Measurements from ENCODE around the gene KSR1. TPM values are rescaled to one million over a fixed set of nuclear protein-coding genes. Genes with fewer than 3 reads are reported as not detected.

The KSR1 gene
- total RNA-seq, 2 donors from 2014 or later, result 13.9 to 16.5 TPM

DNA sequence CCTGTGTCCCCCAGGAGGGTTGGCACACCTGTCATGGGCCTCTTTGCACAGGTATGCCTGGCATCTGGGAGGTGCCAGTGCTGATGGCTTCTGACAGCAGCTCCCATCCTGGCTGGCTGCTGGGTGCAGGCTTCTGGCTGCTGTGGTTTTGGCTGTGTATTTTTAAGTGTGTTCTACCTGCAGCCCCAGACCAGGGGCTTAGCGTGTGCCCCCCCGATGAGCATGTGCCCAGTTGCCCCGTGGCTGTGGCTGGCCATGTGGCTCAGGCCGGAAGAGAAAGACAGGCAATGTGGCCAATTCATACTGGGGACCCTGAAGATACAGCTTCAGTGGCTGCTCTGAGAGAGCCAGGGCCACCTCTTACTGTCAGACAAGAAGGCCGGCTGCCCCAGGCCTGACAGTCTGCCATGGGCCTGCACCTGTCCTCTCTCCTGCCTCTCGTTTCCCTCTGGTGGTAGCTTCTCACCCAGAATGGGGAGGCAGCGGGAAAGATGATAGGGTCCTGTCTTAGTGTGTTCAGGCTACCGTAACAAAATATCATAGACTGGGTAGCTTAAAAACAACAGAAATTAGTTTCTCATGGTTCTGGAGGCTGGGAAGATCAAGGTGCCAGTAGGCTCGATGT lies 137.1 kb downstream of the KSR1 start:
- no peak overlapping the region for H3K27ac ChIP-seq
- DNase-seq, result no peak
- no peaks in the 10 kb centered on the region for H3K27me3 ChIP-seq
- no peaks in the 10 kb centered on the region for H3K4me1 ChIP-seq
- intact Hi-C loops (cut with DNase I), result no loop called here
- no peak overlapping the region for H3K9ac ChIP-seq (ENCODE audit: low read depth in 2 of 2, low read length in 2 of 2)
- TF ChIP-seq CTCF (IDR thresholded peaks at IDR 0.05), result no peak
- H3K4me3 ChIP-seq, result no peak overlapping the region
- H3K36me3 ChIP-seq, result no peaks in the 10 kb centered on the region
- H3K9me3 ChIP-seq, result no peaks in the 10 kb centered on the region

GRCh38 chr17:27593857-27594255 lies 137.6 kb downstream of the KSR1 start:
- no peaks in the 10 kb centered on the region for H3K27me3 ChIP-seq
- no peak overlapping the region for H3K27ac ChIP-seq
- no peak for TF ChIP-seq CTCF (IDR thresholded peaks at IDR 0.05)
- H3K9ac ChIP-seq (ENCODE audit: low read depth in 2 of 2, low read length in 2 of 2), result no peak overlapping the region
- DNase-seq, result no peak
- no peaks in the 10 kb centered on the region for H3K36me3 ChIP-seq
- intact Hi-C loops (cut with DNase I), result no loop called here
- H3K4me3 ChIP-seq, result no peak overlapping the region
- no peaks in the 10 kb centered on the region for H3K9me3 ChIP-seq
- H3K4me1 ChIP-seq, result no peaks in the 10 kb centered on the region

- Histone ChIP-seq H3K9me3 (no peaks in the 10 kb centered on the region), H3K27me3 (no peaks in the 10 kb centered on the region), H3K4me1 (no peaks in the 10 kb centered on the region), H3K36me3 (no peaks in the 10 kb centered on the region), H3K27ac (no peak overlapping the region), H3K4me3 (no peak overlapping the region), H3K9ac (ENCODE audit: low read depth in 2 of 2, low read length in 2 of 2) (no peak overlapping the region)
- TF ChIP-seq CTCF (IDR thresholded peaks at IDR 0.05), result no peak
- no peak for DNase-seq
- intact Hi-C loops (cut with DNase I), result no loop called here
Measured at GRCh38 chr17:27595208-27595607, 139.0 kb downstream of the KSR1 start.

DNA sequence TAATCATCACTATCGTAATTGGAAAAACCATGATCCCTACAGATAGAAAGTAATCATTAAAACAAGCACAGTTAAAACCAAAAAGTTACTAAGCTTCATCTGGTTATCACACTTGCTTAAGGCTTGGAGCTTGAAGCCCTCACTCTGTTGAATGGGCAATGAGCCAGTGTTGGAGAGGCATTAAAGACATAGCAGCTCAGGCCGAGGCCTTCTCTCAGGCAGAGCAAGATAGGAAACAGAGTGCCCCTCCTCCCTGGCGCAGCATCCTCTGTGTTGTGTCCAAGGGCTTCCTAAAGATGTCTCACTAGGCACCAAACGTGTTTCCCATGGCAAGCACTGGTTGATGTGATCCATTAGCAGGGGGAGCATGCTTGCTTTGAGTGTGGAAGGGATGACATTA lies 139.8 kb downstream of the KSR1 start:
- no peak overlapping the region for H3K4me3 ChIP-seq
- no peak for TF ChIP-seq CTCF (IDR thresholded peaks at IDR 0.05)
- H3K27me3 ChIP-seq, result no peaks in the 10 kb centered on the region
- intact Hi-C loops (cut with DNase I), result no loop called here
- no peak overlapping the region for H3K27ac ChIP-seq
- H3K36me3 ChIP-seq, result no peaks in the 10 kb centered on the region
- no peaks in the 10 kb centered on the region for H3K9me3 ChIP-seq
- no peak overlapping the region for H3K9ac ChIP-seq (ENCODE audit: low read depth in 2 of 2, low read length in 2 of 2)
- H3K4me1 ChIP-seq, result no peaks in the 10 kb centered on the region
- no peak for DNase-seq

DNA sequence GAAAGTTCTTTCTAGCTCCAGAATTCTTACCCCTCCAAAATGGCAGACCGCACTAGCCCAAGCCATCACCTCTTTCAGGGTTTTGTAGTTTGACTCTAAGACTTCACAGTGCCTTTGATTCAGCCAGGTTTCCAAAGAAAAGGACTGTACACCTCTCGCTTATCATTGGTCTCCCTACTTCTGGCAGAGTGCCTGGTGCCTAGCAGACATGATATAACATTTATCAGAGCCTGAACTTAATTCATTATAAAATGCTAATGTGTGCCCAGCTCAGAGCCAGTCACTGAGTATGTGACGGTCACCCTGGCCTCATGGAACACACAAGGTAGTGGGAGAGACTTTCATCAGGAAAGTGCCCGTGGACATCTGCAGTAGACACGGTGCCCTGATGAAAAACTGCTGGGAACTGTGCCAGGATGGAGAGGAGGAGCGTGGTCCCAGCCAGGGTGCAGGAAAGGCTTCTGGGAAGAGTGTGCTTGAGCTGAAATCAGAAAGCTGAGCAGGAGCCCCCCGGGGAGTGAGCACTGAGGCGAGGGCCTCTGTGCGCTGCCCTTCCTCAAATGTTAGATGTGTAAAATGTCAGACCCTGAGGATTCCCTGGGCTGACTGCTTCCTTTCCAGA lies 140.4 kb downstream of the KSR1 start:
- H3K27me3 ChIP-seq, result no peaks in the 10 kb centered on the region
- DNase-seq, result no peak
- H3K27ac ChIP-seq, result no peak overlapping the region
- no peaks in the 10 kb centered on the region for H3K9me3 ChIP-seq
- TF ChIP-seq CTCF (IDR thresholded peaks at IDR 0.05), result no peak
- no peaks in the 10 kb centered on the region for H3K36me3 ChIP-seq
- intact Hi-C loops (cut with DNase I), result no loop called here
- H3K9ac ChIP-seq (ENCODE audit: low read depth in 2 of 2, low read length in 2 of 2), result no peak overlapping the region
- no peak overlapping the region for H3K4me3 ChIP-seq
- no peaks in the 10 kb centered on the region for H3K4me1 ChIP-seq
